ENCODE measurements around the gene HOXC12.

Gene HOXC12

DNA sequence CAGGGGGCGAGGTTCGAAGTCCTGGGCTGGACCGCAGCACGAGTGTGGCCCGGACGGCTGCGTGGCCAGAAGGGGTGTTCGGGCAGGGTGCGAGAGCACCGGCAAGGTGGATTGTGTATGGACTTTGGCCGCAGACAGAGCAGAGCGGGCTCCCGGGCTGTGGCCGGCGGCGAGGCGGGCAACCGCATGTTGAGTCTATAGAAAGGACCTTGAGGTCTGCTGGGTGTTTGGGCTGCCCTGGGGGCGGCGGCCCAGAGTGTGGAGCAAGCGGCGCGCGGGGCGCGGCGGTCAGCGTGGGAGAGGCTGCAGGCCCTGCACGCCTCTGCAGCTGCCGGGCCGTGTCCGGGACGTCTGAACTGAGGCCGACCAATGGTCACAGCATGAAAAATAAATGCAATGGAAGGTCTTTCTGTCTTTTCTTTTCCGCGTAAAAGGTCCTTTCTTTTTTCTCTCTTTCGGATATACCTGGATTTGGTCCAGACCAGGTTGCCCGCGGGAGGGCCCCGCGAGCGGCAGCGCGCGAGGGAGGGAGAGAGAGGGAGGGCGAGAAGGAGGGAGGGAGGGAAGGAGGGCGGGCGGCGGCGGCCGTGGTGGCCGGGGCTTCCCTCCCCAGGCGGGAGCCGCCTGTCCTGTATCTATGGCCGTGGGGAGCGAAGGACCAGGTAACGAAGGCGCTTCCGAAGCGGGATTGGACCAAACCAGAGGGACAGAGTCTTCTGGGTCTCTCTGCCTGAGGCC is 39.7 kb downstream of the HOXC12 start:
- ATAC-seq = peak; percentile 36
- TF ChIP-seq ISL1 (CRISPR knock-in tag; IDR thresholded peaks at IDR 0.05) (no peak), ZFP3 (CRISPR knock-in tag; IDR thresholded peaks at IDR 0.05) (no peak), CSDC2 (CRISPR knock-in tag; IDR thresholded peaks at IDR 0.05) (no peak), ZC3H10 (CRISPR knock-in tag; IDR thresholded peaks at IDR 0.05) (no peak), ZNF70 (CRISPR knock-in tag; IDR thresholded peaks at IDR 0.05) (no peak), RARB (CRISPR knock-in tag; IDR thresholded peaks at IDR 0.05) (no peak), SNAI2 (CRISPR knock-in tag; IDR thresholded peaks at IDR 0.05) (no peak), ARNTL (CRISPR knock-in tag; IDR thresholded peaks at IDR 0.05; ENCODE audit: borderline replicate concordance, low read depth) (no peak)
- TF ChIP-seq, protein P1, sequence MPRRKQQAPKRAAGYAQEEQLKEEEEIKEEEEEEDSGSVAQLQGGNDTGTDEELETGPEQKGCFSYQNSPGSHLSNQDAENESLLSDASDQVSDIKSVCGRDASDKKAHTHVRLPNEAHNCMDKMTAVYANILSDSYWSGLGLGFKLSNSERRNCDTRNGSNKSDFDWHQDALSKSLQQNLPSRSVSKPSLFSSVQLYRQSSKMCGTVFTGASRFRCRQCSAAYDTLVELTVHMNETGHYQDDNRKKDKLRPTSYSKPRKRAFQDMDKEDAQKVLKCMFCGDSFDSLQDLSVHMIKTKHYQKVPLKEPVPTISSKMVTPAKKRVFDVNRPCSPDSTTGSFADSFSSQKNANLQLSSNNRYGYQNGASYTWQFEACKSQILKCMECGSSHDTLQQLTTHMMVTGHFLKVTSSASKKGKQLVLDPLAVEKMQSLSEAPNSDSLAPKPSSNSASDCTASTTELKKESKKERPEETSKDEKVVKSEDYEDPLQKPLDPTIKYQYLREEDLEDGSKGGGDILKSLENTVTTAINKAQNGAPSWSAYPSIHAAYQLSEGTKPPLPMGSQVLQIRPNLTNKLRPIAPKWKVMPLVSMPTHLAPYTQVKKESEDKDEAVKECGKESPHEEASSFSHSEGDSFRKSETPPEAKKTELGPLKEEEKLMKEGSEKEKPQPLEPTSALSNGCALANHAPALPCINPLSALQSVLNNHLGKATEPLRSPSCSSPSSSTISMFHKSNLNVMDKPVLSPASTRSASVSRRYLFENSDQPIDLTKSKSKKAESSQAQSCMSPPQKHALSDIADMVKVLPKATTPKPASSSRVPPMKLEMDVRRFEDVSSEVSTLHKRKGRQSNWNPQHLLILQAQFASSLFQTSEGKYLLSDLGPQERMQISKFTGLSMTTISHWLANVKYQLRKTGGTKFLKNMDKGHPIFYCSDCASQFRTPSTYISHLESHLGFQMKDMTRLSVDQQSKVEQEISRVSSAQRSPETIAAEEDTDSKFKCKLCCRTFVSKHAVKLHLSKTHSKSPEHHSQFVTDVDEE (CRISPR knock-in tag; IDR thresholded peaks at IDR 0.05) = no peak

DNA sequence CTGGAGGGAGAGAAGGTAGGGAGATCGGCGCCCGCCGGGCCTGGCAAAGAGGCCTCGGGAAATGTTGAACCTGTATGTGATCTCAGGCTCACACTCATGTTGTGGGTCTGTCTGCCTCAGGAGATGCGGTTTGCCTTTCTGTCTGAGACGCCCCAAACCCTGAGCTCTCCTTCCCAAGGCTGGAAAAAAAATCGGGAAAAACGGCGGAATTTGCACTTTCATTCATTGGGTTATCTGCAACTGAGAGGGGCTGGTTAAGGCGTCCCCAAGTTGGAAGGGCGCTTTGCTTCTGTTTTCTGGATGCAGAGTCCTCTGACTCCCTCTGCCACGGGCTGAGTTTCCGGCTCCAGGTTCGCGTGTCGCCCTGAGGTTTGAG is 40.3 kb downstream of the HOXC12 start:
- peak; percentile 2; the same call in 1 of the 3 replicates for ATAC-seq
- no peak for TF ChIP-seq ZFP3 (CRISPR knock-in tag; IDR thresholded peaks at IDR 0.05)
- no peak for TF ChIP-seq CSDC2 (CRISPR knock-in tag; IDR thresholded peaks at IDR 0.05)
- no peak for TF ChIP-seq TOX (CRISPR knock-in tag; IDR thresholded peaks at IDR 0.05; ENCODE audit: borderline replicate concordance)
- TF ChIP-seq ZNF565 (CRISPR knock-in tag; conservative IDR thresholded peaks at IDR 0.05; ENCODE audit: low read depth) = no peak
- no peak for TF ChIP-seq ZFP30 (CRISPR knock-in tag; IDR thresholded peaks at IDR 0.05)
- no peak for TF ChIP-seq TCF4 (CRISPR knock-in tag; IDR thresholded peaks at IDR 0.05; ENCODE audit: borderline replicate concordance)
- TF ChIP-seq ZNF8 (CRISPR knock-in tag; IDR thresholded peaks at IDR 0.05) = no peak
- TF ChIP-seq BACH2 (CRISPR knock-in tag; IDR thresholded peaks at IDR 0.05; ENCODE audit: borderline replicate concordance) = no peak
- TF ChIP-seq, protein P2, sequence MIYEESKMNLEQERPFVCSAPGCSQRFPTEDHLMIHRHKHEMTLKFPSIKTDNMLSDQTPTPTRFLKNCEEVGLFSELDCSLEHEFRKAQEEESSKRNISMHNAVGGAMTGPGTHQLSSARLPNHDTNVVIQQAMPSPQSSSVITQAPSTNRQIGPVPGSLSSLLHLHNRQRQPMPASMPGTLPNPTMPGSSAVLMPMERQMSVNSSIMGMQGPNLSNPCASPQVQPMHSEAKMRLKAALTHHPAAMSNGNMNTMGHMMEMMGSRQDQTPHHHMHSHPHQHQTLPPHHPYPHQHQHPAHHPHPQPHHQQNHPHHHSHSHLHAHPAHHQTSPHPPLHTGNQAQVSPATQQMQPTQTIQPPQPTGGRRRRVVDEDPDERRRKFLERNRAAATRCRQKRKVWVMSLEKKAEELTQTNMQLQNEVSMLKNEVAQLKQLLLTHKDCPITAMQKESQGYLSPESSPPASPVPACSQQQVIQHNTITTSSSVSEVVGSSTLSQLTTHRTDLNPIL (CRISPR knock-in tag; IDR thresholded peaks at IDR 0.05; ENCODE audit: low read depth) = no peak
- no peak for TF ChIP-seq SNAI2 (CRISPR knock-in tag; IDR thresholded peaks at IDR 0.05)
- TF ChIP-seq, protein P1 (CRISPR knock-in tag; IDR thresholded peaks at IDR 0.05) = no peak
- no peak for TF ChIP-seq ZC3H10 (CRISPR knock-in tag; IDR thresholded peaks at IDR 0.05)
- TF ChIP-seq, protein P3, sequence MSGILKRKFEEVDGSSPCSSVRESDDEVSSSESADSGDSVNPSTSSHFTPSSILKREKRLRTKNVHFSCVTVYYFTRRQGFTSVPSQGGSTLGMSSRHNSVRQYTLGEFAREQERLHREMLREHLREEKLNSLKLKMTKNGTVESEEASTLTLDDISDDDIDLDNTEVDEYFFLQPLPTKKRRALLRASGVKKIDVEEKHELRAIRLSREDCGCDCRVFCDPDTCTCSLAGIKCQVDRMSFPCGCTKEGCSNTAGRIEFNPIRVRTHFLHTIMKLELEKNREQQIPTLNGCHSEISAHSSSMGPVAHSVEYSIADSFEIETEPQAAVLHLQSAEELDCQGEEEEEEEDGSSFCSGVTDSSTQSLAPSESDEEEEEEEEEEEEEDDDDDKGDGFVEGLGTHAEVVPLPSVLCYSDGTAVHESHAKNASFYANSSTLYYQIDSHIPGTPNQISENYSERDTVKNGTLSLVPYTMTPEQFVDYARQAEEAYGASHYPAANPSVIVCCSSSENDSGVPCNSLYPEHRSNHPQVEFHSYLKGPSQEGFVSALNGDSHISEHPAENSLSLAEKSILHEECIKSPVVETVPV (CRISPR knock-in tag; IDR thresholded peaks at IDR 0.05) = no peak
- TF ChIP-seq ARNTL (CRISPR knock-in tag; IDR thresholded peaks at IDR 0.05; ENCODE audit: borderline replicate concordance, low read depth) = no peak
- TF ChIP-seq, protein P4, sequence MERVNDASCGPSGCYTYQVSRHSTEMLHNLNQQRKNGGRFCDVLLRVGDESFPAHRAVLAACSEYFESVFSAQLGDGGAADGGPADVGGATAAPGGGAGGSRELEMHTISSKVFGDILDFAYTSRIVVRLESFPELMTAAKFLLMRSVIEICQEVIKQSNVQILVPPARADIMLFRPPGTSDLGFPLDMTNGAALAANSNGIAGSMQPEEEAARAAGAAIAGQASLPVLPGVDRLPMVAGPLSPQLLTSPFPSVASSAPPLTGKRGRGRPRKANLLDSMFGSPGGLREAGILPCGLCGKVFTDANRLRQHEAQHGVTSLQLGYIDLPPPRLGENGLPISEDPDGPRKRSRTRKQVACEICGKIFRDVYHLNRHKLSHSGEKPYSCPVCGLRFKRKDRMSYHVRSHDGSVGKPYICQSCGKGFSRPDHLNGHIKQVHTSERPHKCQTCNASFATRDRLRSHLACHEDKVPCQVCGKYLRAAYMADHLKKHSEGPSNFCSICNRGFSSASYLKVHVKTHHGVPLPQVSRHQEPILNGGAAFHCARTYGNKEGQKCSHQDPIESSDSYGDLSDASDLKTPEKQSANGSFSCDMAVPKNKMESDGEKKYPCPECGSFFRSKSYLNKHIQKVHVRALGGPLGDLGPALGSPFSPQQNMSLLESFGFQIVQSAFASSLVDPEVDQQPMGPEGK (CRISPR knock-in tag; IDR thresholded peaks at IDR 0.05; ENCODE audit: borderline replicate concordance) = no peak
- TF ChIP-seq, protein P5, sequence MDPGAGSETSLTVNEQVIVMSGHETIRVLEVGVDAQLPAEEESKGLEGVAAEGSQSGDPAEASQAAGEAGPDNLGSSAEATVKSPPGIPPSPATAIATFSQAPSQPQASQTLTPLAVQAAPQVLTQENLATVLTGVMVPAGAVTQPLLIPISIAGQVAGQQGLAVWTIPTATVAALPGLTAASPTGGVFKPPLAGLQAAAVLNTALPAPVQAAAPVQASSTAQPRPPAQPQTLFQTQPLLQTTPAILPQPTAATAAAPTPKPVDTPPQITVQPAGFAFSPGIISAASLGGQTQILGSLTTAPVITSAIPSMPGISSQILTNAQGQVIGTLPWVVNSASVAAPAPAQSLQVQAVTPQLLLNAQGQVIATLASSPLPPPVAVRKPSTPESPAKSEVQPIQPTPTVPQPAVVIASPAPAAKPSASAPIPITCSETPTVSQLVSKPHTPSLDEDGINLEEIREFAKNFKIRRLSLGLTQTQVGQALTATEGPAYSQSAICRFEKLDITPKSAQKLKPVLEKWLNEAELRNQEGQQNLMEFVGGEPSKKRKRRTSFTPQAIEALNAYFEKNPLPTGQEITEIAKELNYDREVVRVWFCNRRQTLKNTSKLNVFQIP (CRISPR knock-in tag; IDR thresholded peaks at IDR 0.05; ENCODE audit: borderline replicate concordance, low read depth) = no peak
- no peak for TF ChIP-seq OSR1 (CRISPR knock-in tag; IDR thresholded peaks at IDR 0.05)
- no peak for TF ChIP-seq PPARA (CRISPR knock-in tag; IDR thresholded peaks at IDR 0.05; ENCODE audit: borderline replicate concordance)
- TF ChIP-seq ESRRG (CRISPR knock-in tag; IDR thresholded peaks at IDR 0.05) = no peak
- no peak for TF ChIP-seq ZNF70 (CRISPR knock-in tag; IDR thresholded peaks at IDR 0.05)
